ENCODE data around the gene HIRIP3. TPM values are rescaled to one million over a fixed set of nuclear protein-coding genes. Genes with fewer than 3 reads are reported as not detected.
A peak's percentile ranks its signal among the peaks of the same experiment; 100 is the strongest.

Gene HIRIP3
- total and polyA plus RNA-seq, 2 experiments from 2014 or later = 10.4 to 18.5 TPM

DNA sequence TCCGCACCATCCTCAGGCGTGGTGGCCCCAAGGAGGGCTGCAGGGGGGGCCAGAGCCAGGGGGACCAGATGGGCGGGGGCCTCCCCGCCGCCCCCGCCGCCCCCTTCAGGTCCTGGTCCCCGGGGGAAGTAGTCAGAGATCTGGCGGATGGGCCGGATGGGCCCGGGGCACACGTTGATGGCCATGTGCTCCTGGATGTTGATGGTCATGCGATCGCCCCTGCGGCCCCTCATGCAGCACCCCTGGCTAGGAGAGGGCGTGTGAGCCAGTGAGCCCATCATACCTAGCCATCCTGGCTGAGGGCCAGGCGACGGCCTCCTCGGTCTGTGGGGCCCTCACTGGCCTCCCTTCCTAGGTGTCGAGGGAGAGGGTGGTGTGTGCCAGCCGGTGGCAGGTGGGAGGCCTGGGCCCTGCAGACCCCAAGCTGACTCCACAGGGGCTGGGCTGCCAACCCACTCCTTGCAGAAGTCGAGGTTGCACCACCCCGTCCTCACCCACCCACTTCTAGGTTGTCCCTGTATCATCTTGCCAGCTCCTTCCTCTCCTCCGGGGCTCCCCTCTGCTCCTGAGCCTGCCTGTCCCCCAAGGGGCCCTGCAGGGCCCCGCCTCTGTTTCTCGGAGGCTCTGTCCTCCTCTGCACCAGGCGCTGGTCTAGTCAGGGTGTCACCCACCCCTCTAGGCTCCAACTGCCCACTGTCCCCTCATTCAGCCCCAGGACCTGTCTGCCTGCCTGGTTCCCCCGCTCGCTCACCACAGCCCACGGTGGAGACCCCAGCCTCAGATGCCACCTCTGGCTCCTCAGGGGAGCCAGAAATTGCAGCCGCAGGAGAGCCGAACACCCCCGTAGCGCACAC lies 14.8 kb upstream of the HIRIP3 start:
- Histone ChIP-seq H3F3A (replicated peaks; ENCODE audit: low read depth) (0 out of 2 replicates have a peak, but pooled peaks cover 4% of the 10 kb centered on the region), H3K4me3 (peak overlapping the region; percentile 91), H4K20me1 (replicated peaks; ENCODE audit: insufficient read depth) (no peaks in the 10 kb centered on the region), H3K27ac (ENCODE audit: low read depth) (no peak overlapping the region), H3K9me2 (ENCODE audit: insufficient read depth) (no peaks in the 10 kb centered on the region), H3K79me2 (replicated peaks; ENCODE audit: insufficient read depth) (no peaks in the 10 kb centered on the region), H3K4me2 (peak overlapping the region; percentile 95), H2AFZ (peak overlapping the region; percentile 87), H3K27me3 (ENCODE audit: insufficient read depth) (peaks cover 33% of the 10 kb centered on the region), H3K36me3 (ENCODE audit: insufficient read depth) (no peaks in the 10 kb centered on the region), H3K4me1 (ENCODE audit: insufficient read depth) (peaks cover 11% of the 10 kb centered on the region; the same call in 1 of the 2 replicates)
- no peak overlapping the region for H3K27ac Mint-ChIP-seq
- no peak for TF ChIP-seq STAT1 (IDR thresholded peaks at IDR 0.05; ENCODE audit: unreplicated experiment)
- no peak for TF ChIP-seq NANOG (IDR thresholded peaks at IDR 0.05; ENCODE audit: borderline replicate concordance)
- TF ChIP-seq CREB1 (CRISPR knock-in tag; IDR thresholded peaks at IDR 0.05; ENCODE audit: low read depth) = no peak
- TF ChIP-seq EZH2 (IDR thresholded peaks at IDR 0.05; ENCODE audit: low read depth, unreplicated experiment) = no peak
- TF ChIP-seq, protein P1, sequence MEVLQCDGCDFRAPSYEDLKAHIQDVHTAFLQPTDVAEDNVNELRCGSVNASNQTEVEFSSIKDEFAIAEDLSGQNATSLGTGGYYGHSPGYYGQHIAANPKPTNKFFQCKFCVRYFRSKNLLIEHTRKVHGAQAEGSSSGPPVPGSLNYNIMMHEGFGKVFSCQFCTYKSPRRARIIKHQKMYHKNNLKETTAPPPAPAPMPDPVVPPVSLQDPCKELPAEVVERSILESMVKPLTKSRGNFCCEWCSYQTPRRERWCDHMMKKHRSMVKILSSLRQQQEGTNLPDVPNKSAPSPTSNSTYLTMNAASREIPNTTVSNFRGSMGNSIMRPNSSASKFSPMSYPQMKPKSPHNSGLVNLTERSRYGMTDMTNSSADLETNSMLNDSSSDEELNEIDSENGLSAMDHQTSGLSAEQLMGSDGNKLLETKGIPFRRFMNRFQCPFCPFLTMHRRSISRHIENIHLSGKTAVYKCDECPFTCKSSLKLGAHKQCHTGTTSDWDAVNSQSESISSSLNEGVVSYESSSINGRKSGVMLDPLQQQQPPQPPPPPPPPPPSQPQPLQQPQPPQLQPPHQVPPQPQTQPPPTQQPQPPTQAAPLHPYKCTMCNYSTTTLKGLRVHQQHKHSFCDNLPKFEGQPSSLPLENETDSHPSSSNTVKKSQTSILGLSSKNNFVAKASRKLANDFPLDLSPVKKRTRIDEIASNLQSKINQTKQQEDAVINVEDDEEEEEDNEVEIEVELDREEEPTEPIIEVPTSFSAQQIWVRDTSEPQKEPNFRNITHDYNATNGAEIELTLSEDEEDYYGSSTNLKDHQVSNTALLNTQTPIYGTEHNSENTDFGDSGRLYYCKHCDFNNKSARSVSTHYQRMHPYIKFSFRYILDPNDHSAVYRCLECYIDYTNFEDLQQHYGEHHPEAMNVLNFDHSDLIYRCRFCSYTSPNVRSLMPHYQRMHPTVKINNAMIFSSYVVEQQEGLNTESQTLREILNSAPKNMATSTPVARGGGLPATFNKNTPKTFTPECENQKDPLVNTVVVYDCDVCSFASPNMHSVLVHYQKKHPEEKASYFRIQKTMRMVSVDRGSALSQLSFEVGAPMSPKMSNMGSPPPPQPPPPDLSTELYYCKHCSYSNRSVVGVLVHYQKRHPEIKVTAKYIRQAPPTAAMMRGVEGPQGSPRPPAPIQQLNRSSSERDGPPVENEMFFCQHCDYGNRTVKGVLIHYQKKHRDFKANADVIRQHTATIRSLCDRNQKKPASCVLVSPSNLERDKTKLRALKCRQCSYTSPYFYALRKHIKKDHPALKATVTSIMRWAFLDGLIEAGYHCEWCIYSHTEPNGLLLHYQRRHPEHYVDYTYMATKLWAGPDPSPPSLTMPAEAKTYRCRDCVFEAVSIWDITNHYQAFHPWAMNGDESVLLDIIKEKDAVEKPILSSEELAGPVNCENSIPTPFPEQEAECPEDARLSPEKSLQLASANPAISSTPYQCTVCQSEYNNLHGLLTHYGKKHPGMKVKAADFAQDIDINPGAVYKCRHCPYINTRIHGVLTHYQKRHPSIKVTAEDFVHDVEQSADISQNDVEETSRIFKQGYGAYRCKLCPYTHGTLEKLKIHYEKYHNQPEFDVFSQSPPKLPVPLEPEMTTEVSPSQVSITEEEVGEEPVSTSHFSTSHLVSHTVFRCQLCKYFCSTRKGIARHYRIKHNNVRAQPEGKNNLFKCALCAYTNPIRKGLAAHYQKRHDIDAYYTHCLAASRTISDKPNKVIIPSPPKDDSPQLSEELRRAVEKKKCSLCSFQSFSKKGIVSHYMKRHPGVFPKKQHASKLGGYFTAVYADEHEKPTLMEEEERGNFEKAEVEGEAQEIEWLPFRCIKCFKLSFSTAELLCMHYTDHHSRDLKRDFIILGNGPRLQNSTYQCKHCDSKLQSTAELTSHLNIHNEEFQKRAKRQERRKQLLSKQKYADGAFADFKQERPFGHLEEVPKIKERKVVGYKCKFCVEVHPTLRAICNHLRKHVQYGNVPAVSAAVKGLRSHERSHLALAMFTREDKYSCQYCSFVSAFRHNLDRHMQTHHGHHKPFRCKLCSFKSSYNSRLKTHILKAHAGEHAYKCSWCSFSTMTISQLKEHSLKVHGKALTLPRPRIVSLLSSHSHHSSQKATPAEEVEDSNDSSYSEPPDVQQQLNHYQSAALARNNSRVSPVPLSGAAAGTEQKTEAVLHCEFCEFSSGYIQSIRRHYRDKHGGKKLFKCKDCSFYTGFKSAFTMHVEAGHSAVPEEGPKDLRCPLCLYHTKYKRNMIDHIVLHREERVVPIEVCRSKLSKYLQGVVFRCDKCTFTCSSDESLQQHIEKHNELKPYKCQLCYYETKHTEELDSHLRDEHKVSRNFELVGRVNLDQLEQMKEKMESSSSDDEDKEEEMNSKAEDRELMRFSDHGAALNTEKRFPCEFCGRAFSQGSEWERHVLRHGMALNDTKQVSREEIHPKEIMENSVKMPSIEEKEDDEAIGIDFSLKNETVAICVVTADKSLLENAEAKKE (CRISPR knock-in tag; IDR thresholded peaks at IDR 0.05) = no peak
- TF ChIP-seq JUNB (IDR thresholded peaks at IDR 0.05; ENCODE audit: unreplicated experiment) = no peak
- TF ChIP-seq, protein P2, sequence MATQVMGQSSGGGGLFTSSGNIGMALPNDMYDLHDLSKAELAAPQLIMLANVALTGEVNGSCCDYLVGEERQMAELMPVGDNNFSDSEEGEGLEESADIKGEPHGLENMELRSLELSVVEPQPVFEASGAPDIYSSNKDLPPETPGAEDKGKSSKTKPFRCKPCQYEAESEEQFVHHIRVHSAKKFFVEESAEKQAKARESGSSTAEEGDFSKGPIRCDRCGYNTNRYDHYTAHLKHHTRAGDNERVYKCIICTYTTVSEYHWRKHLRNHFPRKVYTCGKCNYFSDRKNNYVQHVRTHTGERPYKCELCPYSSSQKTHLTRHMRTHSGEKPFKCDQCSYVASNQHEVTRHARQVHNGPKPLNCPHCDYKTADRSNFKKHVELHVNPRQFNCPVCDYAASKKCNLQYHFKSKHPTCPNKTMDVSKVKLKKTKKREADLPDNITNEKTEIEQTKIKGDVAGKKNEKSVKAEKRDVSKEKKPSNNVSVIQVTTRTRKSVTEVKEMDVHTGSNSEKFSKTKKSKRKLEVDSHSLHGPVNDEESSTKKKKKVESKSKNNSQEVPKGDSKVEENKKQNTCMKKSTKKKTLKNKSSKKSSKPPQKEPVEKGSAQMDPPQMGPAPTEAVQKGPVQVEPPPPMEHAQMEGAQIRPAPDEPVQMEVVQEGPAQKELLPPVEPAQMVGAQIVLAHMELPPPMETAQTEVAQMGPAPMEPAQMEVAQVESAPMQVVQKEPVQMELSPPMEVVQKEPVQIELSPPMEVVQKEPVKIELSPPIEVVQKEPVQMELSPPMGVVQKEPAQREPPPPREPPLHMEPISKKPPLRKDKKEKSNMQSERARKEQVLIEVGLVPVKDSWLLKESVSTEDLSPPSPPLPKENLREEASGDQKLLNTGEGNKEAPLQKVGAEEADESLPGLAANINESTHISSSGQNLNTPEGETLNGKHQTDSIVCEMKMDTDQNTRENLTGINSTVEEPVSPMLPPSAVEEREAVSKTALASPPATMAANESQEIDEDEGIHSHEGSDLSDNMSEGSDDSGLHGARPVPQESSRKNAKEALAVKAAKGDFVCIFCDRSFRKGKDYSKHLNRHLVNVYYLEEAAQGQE (IDR thresholded peaks at IDR 0.05; ENCODE audit: unreplicated experiment) = no peak
- no peak for TF ChIP-seq POLR2AphosphoS5 (IDR thresholded peaks at IDR 0.05; ENCODE audit: low read depth)
- TF ChIP-seq, protein P3, sequence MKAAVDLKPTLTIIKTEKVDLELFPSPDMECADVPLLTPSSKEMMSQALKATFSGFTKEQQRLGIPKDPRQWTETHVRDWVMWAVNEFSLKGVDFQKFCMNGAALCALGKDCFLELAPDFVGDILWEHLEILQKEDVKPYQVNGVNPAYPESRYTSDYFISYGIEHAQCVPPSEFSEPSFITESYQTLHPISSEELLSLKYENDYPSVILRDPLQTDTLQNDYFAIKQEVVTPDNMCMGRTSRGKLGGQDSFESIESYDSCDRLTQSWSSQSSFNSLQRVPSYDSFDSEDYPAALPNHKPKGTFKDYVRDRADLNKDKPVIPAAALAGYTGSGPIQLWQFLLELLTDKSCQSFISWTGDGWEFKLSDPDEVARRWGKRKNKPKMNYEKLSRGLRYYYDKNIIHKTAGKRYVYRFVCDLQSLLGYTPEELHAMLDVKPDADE (IDR thresholded peaks at IDR 0.05) = no peak
- TF ChIP-seq, protein P4, sequence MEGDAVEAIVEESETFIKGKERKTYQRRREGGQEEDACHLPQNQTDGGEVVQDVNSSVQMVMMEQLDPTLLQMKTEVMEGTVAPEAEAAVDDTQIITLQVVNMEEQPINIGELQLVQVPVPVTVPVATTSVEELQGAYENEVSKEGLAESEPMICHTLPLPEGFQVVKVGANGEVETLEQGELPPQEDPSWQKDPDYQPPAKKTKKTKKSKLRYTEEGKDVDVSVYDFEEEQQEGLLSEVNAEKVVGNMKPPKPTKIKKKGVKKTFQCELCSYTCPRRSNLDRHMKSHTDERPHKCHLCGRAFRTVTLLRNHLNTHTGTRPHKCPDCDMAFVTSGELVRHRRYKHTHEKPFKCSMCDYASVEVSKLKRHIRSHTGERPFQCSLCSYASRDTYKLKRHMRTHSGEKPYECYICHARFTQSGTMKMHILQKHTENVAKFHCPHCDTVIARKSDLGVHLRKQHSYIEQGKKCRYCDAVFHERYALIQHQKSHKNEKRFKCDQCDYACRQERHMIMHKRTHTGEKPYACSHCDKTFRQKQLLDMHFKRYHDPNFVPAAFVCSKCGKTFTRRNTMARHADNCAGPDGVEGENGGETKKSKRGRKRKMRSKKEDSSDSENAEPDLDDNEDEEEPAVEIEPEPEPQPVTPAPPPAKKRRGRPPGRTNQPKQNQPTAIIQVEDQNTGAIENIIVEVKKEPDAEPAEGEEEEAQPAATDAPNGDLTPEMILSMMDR (conservative IDR thresholded peaks at IDR 0.05; ENCODE audit: low read depth in 2 of 2) = no peak
- no peak for TF ChIP-seq ZNF114 (CRISPR knock-in tag; IDR thresholded peaks at IDR 0.05)
- DNase-seq (ENCODE audit: low spot score) (peak; percentile 30), ATAC-seq (peak; percentile 22)
- peak overlapping the region; percentile 83 for H3K4me3 Mint-ChIP-seq
- no peaks in the 10 kb centered on the region for H3K36me3 Mint-ChIP-seq (ENCODE audit: low read depth)
- peaks cover 2% of the 10 kb centered on the region; the same call in 1 of the 3 replicates for H3K9me3 Mint-ChIP-seq
- H3K4me1 Mint-ChIP-seq = peaks cover 23% of the 10 kb centered on the region
- H3K27me3 Mint-ChIP-seq (ENCODE audit: insufficient read depth, low read depth, poor library complexity) = peaks cover 34% of the 10 kb centered on the region

Data from GM23338 (cell line).